Measurements from ENCODE around the gene CDYL. TPM values are rescaled to one million over a fixed set of nuclear protein-coding genes. Genes with fewer than 3 reads are reported as not detected.

The CDYL gene
- total RNA-seq, 4 donors from 2014 or later = 41.9 to 52.3 (median 45.7) TPM

- intact Hi-C loops (cut with DNase I) = no loop called here
- no peaks in the 10 kb centered on the region for H3K36me3 ChIP-seq
- TF ChIP-seq CTCF (IDR thresholded peaks at IDR 0.05) (no peak), POLR2AphosphoS5 (IDR thresholded peaks at IDR 0.05) (no peak), EP300 (IDR thresholded peaks at IDR 0.05) (no peak), POLR2A (IDR thresholded peaks at IDR 0.05; ENCODE audit: low read depth) (no peak)
- peaks cover 0 to 11% (median 4%) of the 10 kb centered on the region in 4 donors for H3K9me3 ChIP-seq
- peaks cover 15 to 42% (median 32%) of the 10 kb centered on the region in 4 donors for H3K4me1 ChIP-seq
- 72% methylated on average over 3 of the region's 3 CpGs for WGBS
- no peak overlapping the region for H3K27ac ChIP-seq (replicated peaks in 1 of 4)
- no peaks in the 10 kb centered on the region for H3K27me3 ChIP-seq
- H3K4me3 ChIP-seq = no peak overlapping the region
- DNase-seq (ENCODE audit: extremely low spot score) = no peak
Observed at GRCh38 chr6:4801491-4802110, 25.4 kb downstream of the CDYL start.

GRCh38 chr6:4802312-4802935, 26.2 kb downstream of the CDYL start:
- Histone ChIP-seq H3K36me3 (no peaks in the 10 kb centered on the region), H3K4me3 (no peak overlapping the region), H3K9me3 (peaks cover 0 to 11% (median 4%) of the 10 kb centered on the region in 4 donors), H3K27ac (replicated peaks in 1 of 4) (no peak overlapping the region), H3K4me1 (peaks cover 15 to 48% (median 38%) of the 10 kb centered on the region in 4 donors), H3K27me3 (no peaks in the 10 kb centered on the region)
- intact Hi-C loops (cut with DNase I) = no loop called here
- TF ChIP-seq EP300 (IDR thresholded peaks at IDR 0.05) (no peak), POLR2A (IDR thresholded peaks at IDR 0.05; ENCODE audit: low read depth) (no peak), POLR2AphosphoS5 (IDR thresholded peaks at IDR 0.05) (no peak), CTCF (IDR thresholded peaks at IDR 0.05) (no peak)
- DNase-seq (ENCODE audit: extremely low spot score) = no peak
- WGBS = 88% methylated on average over 4 of the region's 4 CpGs

GRCh38 chr6:4803343-4803744, 27.1 kb downstream of the CDYL start:
- Histone ChIP-seq H3K36me3 (no peaks in the 10 kb centered on the region), H3K4me1 (peaks cover 15 to 48% (median 34%) of the 10 kb centered on the region in 4 donors), H3K9me3 (peaks cover 0 to 11% (median 4%) of the 10 kb centered on the region in 4 donors), H3K27ac (replicated peaks in 1 of 4) (no peak overlapping the region), H3K4me3 (no peak overlapping the region), H3K27me3 (no peaks in the 10 kb centered on the region)
- WGBS = 38% methylated on average over 5 of the region's 5 CpGs
- DNase-seq (ENCODE audit: extremely low spot score) = no peak
- intact Hi-C loops (cut with DNase I) = no loop called here
- TF ChIP-seq EP300 (IDR thresholded peaks at IDR 0.05) (no peak), CTCF (IDR thresholded peaks at IDR 0.05) (no peak), POLR2AphosphoS5 (IDR thresholded peaks at IDR 0.05) (no peak), POLR2A (IDR thresholded peaks at IDR 0.05; ENCODE audit: low read depth) (no peak)

- TF ChIP-seq CTCF (IDR thresholded peaks at IDR 0.05) = no peak
- TF ChIP-seq POLR2AphosphoS5 (IDR thresholded peaks at IDR 0.05) = no peak
- no peak for TF ChIP-seq POLR2A (IDR thresholded peaks at IDR 0.05; ENCODE audit: low read depth)
- no peak for TF ChIP-seq EP300 (IDR thresholded peaks at IDR 0.05)
- Histone ChIP-seq H3K4me3 (no peak overlapping the region), H3K27me3 (no peaks in the 10 kb centered on the region), H3K36me3 (no peaks in the 10 kb centered on the region), H3K9me3 (peaks cover 0 to 11% (median 4%) of the 10 kb centered on the region in 4 donors), H3K27ac (replicated peaks in 1 of 4) (no peak overlapping the region), H3K4me1 (peaks cover 15 to 48% (median 34%) of the 10 kb centered on the region in 4 donors)
- intact Hi-C loops (cut with DNase I) = no loop called here
- WGBS = 89% methylated on average over 6 of the region's 6 CpGs
- no peak for DNase-seq (ENCODE audit: extremely low spot score)
Observed at GRCh38 chr6:4804095-4804494, 27.9 kb downstream of the CDYL start.
